Measurements from ENCODE around the gene SMIM45.

The SMIM45 gene

DNA sequence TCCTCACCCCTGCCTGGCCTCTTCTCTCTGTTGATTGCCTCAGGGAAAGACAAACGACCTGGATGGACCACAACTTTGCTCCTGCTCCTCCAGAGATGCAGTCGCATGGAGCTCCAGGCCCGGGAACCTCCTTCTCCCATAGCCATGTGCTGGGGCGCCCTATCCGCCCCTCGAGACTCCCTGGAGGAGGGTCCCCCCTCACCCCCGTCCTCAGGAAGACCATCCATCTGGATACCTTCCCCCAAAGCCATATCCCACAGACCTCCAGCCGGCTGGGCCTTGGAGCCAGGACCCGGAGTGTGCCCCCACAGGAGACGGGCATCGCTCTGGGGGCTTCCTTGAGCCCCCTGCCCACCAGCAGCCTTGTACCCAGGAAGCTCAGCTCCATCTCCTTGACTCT, 19.5 kb downstream of the SMIM45 start:
- FAIRE-seq: no peak

- no peak for FAIRE-seq
These were observed 22.8 kb downstream of the SMIM45 start for GRCh38 chr22:41974691-41975290.

DNA sequence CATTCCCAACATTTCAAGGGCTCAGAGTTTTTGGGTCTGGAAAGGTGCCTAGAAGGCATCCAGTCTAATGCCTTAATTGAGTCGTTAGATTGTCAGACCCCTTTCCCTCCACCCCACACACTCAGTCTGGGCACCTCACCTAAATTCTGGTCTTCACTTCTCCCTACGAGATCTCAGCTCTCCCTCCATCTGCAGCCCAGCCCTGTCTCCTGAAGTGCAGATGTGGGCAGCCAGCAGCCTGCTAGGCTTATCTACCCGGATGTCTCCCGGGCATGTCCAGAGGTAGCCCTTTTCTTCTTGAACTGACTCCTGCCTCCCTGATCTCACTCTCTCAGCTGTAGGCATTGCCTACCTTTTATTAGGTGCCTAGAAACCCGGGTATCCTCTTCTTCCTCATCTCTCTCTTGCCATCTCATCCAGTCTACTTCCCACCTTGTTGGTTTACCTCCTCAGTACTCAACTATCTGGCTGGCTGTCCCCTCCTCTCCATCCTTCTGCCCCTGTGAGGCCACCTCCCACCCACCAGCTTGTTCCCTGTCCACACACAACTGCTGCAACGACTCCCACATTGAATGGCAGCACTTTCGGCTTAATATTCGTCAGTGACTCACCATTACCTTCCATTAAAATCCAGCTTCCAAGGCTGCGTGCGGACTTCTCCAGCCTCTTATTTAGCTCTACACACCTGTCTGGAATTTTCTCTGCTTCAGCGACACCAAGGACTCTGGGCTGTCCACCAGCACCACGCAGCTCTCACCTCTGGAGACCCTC, 23.5 kb downstream of the SMIM45 start:
- no peak for FAIRE-seq

DNA sequence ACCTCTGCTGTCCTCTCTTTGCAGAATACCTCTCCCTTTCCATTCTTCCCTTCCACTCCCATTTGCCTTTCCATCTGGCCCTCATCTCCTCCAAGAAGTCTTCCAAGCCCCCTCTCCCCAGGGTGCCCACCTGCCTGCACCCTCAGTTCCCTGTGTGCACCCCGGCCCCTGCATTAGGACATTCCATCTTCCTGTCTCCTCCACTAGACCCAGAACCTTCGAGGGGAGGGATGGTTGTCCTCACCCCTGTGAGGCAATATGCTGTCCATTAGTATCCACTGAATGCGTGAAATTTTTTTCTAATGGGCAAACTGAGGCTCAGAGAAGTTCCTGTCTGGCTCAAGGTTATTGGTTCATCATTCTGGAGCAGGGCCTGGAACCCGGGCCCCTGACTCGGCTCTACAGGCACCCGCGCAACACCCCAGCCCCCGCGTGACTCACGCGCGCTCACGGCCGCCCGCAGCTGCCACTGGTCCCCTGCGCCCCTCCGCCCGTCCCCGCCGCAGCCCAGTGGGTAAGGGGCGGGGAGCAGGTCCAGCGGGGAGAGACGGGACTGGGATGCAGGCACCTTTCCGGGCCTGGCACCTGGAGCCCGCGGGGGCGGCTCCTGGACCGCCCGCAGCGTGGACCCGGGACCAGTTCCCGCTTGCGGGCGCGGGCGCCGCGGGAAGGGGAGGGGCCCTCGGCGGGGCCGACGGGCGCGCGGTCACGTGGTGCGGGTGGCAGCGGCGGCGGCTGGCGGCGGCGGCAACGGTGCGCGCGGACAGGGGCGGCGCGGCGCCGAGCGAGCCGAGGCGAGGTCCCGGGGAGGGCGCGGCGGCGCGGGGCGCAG, 24.3 kb downstream of the SMIM45 start:
- FAIRE-seq: no peak

GRCh38 chr22:41976961-41977566, 25.1 kb downstream of the SMIM45 start:
- FAIRE-seq: no peak

DNA sequence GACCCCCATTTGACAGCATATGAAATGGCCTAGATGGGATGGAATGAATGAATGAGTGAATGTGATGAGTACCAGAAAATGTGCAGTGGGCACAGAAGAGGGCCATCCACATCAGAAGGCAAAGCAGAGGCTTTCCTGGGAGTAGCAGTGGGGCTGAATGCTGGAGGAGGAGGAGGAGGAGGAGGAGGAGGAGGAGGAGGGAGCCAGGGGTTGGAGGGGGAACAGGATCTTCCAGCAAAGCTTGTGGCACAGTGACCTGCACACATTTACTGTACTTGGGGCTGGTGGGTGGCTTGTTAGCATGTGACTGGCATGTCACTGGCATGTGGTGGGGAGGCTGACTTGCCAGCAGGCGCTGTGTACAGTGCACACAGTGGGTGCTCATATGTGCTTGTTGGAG, 26.8 kb downstream of the SMIM45 start:
- FAIRE-seq: no peak

DNA sequence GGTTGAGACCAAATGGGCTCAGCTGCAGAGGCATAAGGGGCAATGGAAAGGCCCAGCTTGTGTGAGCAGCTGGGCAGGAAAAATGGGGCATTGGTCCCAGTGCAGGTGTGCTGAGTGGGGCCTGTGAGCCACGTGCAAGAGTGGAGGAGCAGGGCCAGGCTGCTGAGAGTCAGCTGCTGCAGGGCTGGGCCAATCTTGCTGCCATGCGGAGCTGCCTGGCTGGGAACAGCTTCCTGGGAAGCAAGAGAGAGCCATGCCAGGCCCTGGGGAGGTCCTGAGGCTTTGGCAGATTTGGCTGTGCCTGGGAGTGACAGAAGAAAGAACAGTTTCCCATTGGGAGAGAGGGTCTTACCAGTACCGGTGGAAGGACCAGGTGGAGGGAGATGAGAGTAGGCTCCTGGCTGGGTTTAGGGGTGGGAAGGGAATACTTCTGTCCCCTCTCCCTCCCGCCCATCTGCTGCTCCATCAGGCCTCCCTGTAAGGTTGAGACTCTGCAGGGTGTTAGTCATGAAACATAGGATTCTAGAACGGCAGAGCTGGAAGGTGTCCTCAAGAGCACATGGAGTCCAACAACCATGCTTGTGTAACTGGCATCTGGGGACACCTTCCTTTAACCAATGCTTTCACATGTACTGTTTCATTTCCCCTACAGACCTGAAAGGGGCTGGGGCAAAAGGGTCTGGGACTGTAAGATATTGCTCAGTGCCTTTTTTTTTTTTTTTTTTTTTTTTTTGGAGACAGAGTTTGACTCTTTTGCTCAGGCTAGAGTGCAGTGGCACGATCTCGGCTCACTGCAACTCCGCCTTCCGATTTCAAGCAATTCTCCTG, 27.7 kb downstream of the SMIM45 start:
- FAIRE-seq: no peak

GRCh38 chr22:41982865-41983264, 30.9 kb downstream of the SMIM45 start:
- no peak for FAIRE-seq

DNA sequence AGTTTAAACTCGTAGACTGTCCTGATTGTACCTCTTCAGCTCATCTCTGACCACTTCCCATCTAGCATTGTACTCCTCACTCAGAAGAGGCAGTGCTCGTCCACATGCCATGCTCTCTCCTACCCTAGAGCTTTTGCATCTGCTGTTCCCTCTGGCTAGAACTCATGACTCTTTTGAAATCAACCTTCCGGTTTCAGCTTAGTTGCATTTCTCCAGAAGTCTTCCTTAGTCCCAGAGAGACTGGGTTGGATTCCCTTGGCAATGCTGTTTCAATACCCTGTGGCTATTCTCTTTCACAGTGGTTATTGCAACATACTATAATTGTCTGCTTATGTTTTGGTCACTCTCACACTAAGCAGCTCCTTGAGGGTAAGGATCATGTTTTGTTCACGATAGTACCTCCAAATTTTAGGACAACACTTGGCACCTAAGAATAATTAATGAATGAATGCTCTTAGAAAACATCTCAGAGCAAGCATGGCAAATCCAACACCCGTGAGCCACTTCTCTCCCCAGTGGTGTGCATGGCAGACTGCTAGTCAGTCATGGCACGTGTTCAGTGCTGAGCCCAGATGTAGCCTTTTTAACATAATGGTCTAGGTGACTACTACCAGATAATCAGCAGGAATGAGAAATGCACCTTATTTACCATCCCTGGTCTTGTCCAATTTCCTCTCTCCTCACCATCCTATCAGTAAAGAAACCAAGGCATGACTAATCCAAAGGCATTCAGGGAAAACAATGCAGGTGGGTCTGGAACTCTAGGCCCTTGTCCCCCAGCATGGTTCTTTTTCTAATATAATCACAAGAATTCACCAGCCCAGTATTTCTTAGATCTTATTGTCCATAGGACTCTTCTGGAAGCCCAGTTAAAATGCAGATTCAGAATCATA, 31.8 kb downstream of the SMIM45 start:
- no peak for FAIRE-seq

- FAIRE-seq: no peak
These were observed 35.3 kb downstream of the SMIM45 start for GRCh38 chr22:41987276-41987675.

DNA sequence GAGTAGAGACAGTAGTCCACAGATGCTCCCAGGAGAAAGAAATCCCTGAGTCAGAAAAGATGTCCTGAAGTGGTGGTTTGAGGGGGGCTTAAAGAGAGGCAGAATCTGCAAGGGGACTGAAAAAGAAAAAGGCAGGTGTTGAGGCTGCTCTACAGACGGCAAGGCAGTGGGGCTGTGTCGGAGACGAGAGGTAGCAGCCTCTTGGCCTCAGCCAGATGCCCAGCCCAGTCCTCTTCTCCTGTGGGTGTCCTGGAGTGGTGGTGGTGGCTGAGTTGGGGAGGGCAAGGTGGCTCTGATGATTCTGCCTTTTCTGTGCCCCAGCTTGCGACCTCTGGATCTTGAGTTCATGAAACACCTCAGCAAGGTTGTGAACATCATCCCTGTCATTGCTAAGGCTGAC, 37.3 kb downstream of the SMIM45 start:
- FAIRE-seq: no peak

DNA sequence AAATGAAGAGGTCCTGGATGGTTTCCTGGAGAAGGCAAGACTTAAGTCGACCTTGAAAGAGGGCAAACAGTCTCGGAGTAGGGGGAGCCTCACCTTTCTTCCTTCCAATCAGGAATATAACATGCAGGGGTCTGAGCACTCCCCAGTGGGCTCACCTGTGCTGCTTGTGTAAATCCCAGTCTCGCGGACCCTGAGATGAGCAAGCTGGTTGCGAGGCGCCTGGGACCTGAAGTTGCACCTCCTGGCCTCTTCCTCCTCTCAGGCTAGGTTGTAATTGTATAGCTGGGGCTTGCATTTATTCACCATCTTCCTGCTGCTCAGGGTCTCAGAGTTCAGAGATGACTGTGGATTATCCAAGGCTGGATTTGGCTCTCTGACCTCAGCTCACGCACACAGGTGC, 39.2 kb downstream of the SMIM45 start:
- FAIRE-seq: no peak

DNA sequence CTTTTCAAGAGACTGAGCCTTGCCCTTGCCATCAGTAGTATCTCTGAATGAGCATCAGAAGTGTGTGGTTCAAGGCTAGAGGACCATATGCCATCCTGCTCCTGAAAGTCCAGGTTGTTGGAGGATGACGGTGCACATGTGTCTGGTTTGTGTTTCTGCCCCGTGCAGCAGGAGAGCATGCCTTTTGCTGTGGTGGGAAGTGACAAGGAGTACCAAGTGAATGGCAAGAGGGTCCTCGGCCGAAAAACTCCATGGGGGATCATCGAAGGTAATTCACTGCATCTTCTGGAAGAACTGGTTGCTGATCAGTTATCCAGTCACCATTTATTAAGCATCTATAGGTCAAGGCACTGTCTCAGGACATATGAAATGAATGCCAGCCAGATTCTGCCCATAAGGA, 40.5 kb downstream of the SMIM45 start:
- FAIRE-seq: no peak

DNA sequence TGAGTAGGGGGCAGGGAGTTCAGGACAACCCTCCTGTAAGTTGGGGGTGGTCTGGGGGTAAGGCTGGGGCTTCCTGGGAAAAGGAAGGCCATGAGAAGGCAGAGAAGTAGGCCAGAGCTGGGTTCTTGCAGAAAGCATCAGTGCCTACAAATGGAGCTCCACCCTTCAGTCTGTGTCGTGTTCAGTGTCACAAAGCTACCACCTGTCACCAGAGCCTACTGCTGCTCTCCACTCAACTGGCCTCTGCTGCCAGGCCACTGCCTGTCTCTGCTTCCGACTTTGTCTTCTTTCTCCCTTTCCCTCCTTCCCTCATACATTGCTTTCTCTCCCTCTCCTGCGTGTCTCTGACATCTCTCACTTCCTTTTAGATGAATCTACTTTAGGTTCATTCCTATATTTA, 43.3 kb downstream of the SMIM45 start:
- no peak for FAIRE-seq

GRCh38 chr22:41996826-41997225, 44.9 kb downstream of the SMIM45 start:
- FAIRE-seq: no peak

- FAIRE-seq: no peak
These were observed 46.7 kb downstream of the SMIM45 start, which contains the start of gene WBP2NL for GRCh38 chr22:41998361-41999261. Gene WBP2NL (plus strand): TSS chr22:41998788. CDS start chr22:41998819, 31 bp downstream.

- FAIRE-seq: no peak
These were observed 48.5 kb downstream of the SMIM45 start for GRCh38 chr22:42000466-42000865.

DNA sequence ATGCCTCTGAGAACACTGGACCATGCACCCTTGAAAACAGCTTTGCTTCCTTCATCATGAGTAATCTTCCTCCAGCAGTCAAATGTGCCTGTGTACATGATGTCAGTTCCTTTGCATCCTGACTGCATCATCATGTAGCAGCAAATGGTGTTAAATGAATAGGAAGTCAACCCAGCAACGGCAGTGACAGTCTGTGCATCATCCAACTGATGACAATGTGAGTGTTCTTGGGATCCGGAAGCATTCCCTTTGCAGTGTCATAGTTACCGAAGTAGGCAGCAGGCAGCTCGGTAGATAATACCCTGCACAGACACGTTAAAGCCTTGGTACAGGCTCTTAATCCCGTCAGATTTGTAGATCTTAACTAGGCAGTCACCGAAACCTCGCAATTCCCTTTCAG, 49.2 kb downstream of the SMIM45 start:
- no peak for FAIRE-seq

GRCh38 chr22:42001706-42002105, 49.8 kb downstream of the SMIM45 start:
- FAIRE-seq: no peak

GRCh38 chr22:42007922-42008321, 56.0 kb downstream of the SMIM45 start:
- FAIRE-seq: no peak
